OCI-LY7 (cell line): ENCODE results near the gene TXNDC2. TPM values are rescaled to one million over a fixed set of nuclear protein-coding genes. Genes with fewer than 3 reads are reported as not detected.
"Not testable (repeated sequence)": the region's sequence is repeated elsewhere in the genome, so short reads cannot be mapped to it uniquely, and the experiment has no call there.

Experiments
- BruUV-seq: library from RNA; stranded (reverse); fragments of 400-500 nt; replicated peaks from 2 replicates; lab custom pipeline; 2021; lab: Mats Ljungman, UMichigan
- CTCF ChIA-PET: fragments of 300-600 bp; sonication (Branson Sonifier 250); formaldehyde crosslinking; loops from one replicate; lab custom pipeline; 2022; ENCODE audit warnings: antibody characterized with exemption; ENCODE audit not compliant: unreplicated experiment; lab: Charles Lee
- POLR2A ChIA-PET: fragments of 300-600 bp; sonication (Branson Sonifier 250); formaldehyde crosslinking; loops from one replicate; lab custom pipeline; 2022; ENCODE audit warnings: antibody characterized with exemption; lab: Charles Lee
- DNase-seq: peaks from one replicate; pipeline ENCODE4 v3.0.0-alpha.2; 2015; ENCODE audit warnings: low spot score
- H2AFZ ChIP-seq: fragments of 200-600 bp; sonication (generic), shearing (Covaris generic); 2 replicates; pipeline ENCODE4 v1.6.1; 2014; ENCODE audit warnings: mild to moderate bottlenecking, antibody characterized with exemption, low read length, moderate library complexity
- H3K27ac ChIP-seq: fragments of 200-600 bp; sonication (generic); 2 replicates; pipeline ENCODE4 v1.5.1; 2014; ENCODE audit warnings: mixed run types, low read depth, mild to moderate bottlenecking, moderate library complexity, low read length, inconsistent platforms; ENCODE audit not compliant: poor library complexity, severe bottlenecking
- H3K36me3 ChIP-seq: fragments of 200-600 bp; sonication (generic); 2 replicates; pipeline ENCODE4 v1.6.1; 2014; ENCODE audit warnings: mild to moderate bottlenecking, antibody characterized with exemption, low read length, moderate library complexity, mixed read lengths; ENCODE audit not compliant: insufficient read depth
- H3K4me1 ChIP-seq: fragments of 200-600 bp; sonication (generic); 2 replicates; pipeline ENCODE4 v1.5.1; 2014; ENCODE audit warnings: mild to moderate bottlenecking, low read length; ENCODE audit not compliant: insufficient read depth, poor library complexity, severe bottlenecking
- H3K4me2 ChIP-seq: fragments of 200-600 bp; sonication (generic); 2 replicates; pipeline ENCODE4 v1.6.1; 2014; ENCODE audit warnings: mild to moderate bottlenecking, low read length
- H3K4me3 ChIP-seq: fragments of 200-600 bp; sonication (generic); 2 replicates; pipeline ENCODE4 v1.5.1; 2014; ENCODE audit warnings: mild to moderate bottlenecking, low read depth, low read length; ENCODE audit not compliant: poor library complexity, severe bottlenecking
- H3K79me2 ChIP-seq: fragments of 200-600 bp; sonication (generic); 2 replicates; pipeline ENCODE4 v1.6.1; 2016; ENCODE audit warnings: low read depth, mild to moderate bottlenecking, low read length, moderate library complexity, mixed read lengths; ENCODE audit not compliant: insufficient read depth
- H3K9me2 ChIP-seq: fragments of 200-600 bp; sonication (generic); 2 replicates; pipeline ENCODE4 v1.6.1; 2016; ENCODE audit warnings: mild to moderate bottlenecking, low read length, mixed read lengths; ENCODE audit not compliant: insufficient read depth
- H3K9me3 ChIP-seq: fragments of 200-600 bp; sonication (generic); 2 replicates; pipeline ENCODE4 v1.6.1; 2014; ENCODE audit warnings: mild to moderate bottlenecking, mixed run types, low read length, mixed read lengths
- H4K20me1 ChIP-seq: fragments of 200-600 bp; sonication (generic); 2 replicates; pipeline ENCODE4 v1.6.1; 2014; ENCODE audit warnings: mild to moderate bottlenecking, antibody characterized with exemption, low read length, moderate library complexity, mixed read lengths; ENCODE audit not compliant: insufficient read depth
- CTCF ChIP-seq: fragments of 200-600 bp; sonication (generic); conservative IDR thresholded peaks from 2 replicates; pipeline ENCODE4 v1.5.1; 2014; ENCODE audit warnings: mild to moderate bottlenecking, antibody characterized with exemption, low read length, moderate library complexity, mixed read lengths
- EZH2phosphoT487 ChIP-seq: fragments of 200-600 bp; sonication (generic); IDR thresholded peaks from 2 replicates; pipeline ENCODE4 v1.6.1; 2018; ENCODE audit warnings: low read depth, borderline replicate concordance, mild to moderate bottlenecking, mixed run types, antibody characterized with exemption, low read length, moderate library complexity, mixed read lengths
- intact Hi-C: fragments of 100-400 bp; cut with micrococcal nuclease; formaldehyde crosslinking; loops from one replicate; pipeline ENCODE4 v1.10.0; 2022; ENCODE audit not compliant: unreplicated experiment
- total RNA-seq, 2 experiments: library from RNA; depleted of rRNA in 1 of 2; stranded (reverse); fragments of >200 nt in 1 of 2; shearing (Covaris generic) in 1 of 2; gene quantifications; 2 replicates each; pipeline ENCODE4 v1.2.3, GENCODE V29; 2014 to 2022

The TXNDC2 gene
- total RNA-seq, 2 experiments from 2014 or later = not detected

- Histone ChIP-seq H3K4me3 (no peak overlapping the region), H3K9me3 (no peaks in the 10 kb centered on the region), H3K27ac (no peak overlapping the region), H3K79me2 (no peaks in the 10 kb centered on the region), H3K4me1 (no peaks in the 10 kb centered on the region), H3K4me2 (no peak overlapping the region), H4K20me1 (no peaks in the 10 kb centered on the region), H3K36me3 (no peaks in the 10 kb centered on the region), H2AFZ (no peak overlapping the region), H3K9me2 (no peaks in the 10 kb centered on the region)
- TF ChIP-seq CTCF (no peak), EZH2phosphoT487 (no peak)
- intact Hi-C loops = no loop called here
- ChIA-PET POLR2A (no interaction called here), CTCF (no interaction called here)
- DNase-seq = no peak
- no TSS peak for BruUV-seq
Observed at GRCh38 chr18:9854801-9855676, 30.7 kb upstream of the TXNDC2 start.

- no peak for TF ChIP-seq CTCF
- TF ChIP-seq EZH2phosphoT487 = no peak
- no peak overlapping the region for H3K27ac ChIP-seq
- no peak for DNase-seq
- H3K4me3 ChIP-seq = no peak overlapping the region
- no peaks in the 10 kb centered on the region for H3K79me2 ChIP-seq
- H4K20me1 ChIP-seq = no peaks in the 10 kb centered on the region
- BruUV-seq = no TSS peak
- no peaks in the 10 kb centered on the region for H3K36me3 ChIP-seq
- no peak overlapping the region for H3K4me2 ChIP-seq
- no peaks in the 10 kb centered on the region for H3K9me3 ChIP-seq
- ChIA-PET CTCF (no interaction called here), POLR2A (no interaction called here)
- H2AFZ ChIP-seq = no peak overlapping the region
- intact Hi-C loops = no loop called here
- H3K9me2 ChIP-seq = no peaks in the 10 kb centered on the region
- H3K4me1 ChIP-seq = no peaks in the 10 kb centered on the region
Observed at GRCh38 chr18:9855681-9856080, 30.1 kb upstream of the TXNDC2 start.

- no peaks in the 10 kb centered on the region for H3K36me3 ChIP-seq
- ChIA-PET POLR2A (no interaction called here), CTCF (no interaction called here)
- TF ChIP-seq EZH2phosphoT487 (no peak), CTCF (no peak)
- no peaks in the 10 kb centered on the region for H3K9me3 ChIP-seq
- intact Hi-C loops = no loop called here
- H3K79me2 ChIP-seq = no peaks in the 10 kb centered on the region
- no peaks in the 10 kb centered on the region for H3K9me2 ChIP-seq
- H2AFZ ChIP-seq = no peak overlapping the region
- H3K4me2 ChIP-seq = no peak overlapping the region
- no peaks in the 10 kb centered on the region for H3K4me1 ChIP-seq
- H4K20me1 ChIP-seq = no peaks in the 10 kb centered on the region
- BruUV-seq = no TSS peak
- H3K27ac ChIP-seq = no peak overlapping the region
- H3K4me3 ChIP-seq = no peak overlapping the region
- no peak for DNase-seq
Observed at GRCh38 chr18:9856092-9856491, 29.7 kb upstream of the TXNDC2 start.

GRCh38 chr18:9857479-9857998, 28.2 kb upstream of the TXNDC2 start:
- H3K9me3 ChIP-seq, CTCF ChIA-PET, H4K20me1 ChIP-seq, DNase-seq, H3K9me2 ChIP-seq, H3K79me2 ChIP-seq, H2AFZ ChIP-seq, H3K4me2 ChIP-seq, H3K4me1 ChIP-seq, H3K4me3 ChIP-seq, intact Hi-C loops, BruUV-seq, POLR2A ChIA-PET, H3K36me3 ChIP-seq, H3K27ac ChIP-seq: not testable (repeated sequence)
